CD4-positive, alpha-beta T cell treated with Interleukin-21 for 1 hour (primary cell): ENCODE data around the gene SULT1C3.
"Not testable (repeated sequence)": the region's sequence is repeated elsewhere in the genome, so short reads cannot be mapped to it uniquely, and the experiment has no call there.

Experiments used
- DNase-seq: peaks from one replicate; pipeline ENCODE4 v3.0.0-alpha.2; 2020

Gene SULT1C3

DNA sequence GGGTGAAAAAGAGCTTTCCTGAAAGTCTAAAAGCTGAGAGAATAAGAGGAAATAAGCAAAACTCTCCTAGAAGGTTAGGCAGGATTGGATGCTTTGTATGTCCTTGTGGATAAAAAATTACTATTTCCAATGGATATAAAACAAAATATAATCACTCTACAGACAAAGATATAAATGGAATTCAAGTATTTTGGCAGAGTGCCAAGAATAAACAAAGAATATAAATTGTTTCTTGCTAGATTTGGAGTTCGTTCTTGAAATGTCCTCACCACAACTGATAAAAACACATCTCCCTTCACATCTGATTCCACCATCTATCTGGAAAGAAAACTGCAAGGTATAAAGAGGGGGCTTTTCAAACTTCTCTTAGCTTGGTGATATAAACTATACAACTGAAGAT, 13.3 kb downstream of the SULT1C3 start:
- DNase-seq = no peak

GRCh38 chr2:108257757-108258331, 18.1 kb downstream of the SULT1C3 start:
- no peak for DNase-seq

DNA sequence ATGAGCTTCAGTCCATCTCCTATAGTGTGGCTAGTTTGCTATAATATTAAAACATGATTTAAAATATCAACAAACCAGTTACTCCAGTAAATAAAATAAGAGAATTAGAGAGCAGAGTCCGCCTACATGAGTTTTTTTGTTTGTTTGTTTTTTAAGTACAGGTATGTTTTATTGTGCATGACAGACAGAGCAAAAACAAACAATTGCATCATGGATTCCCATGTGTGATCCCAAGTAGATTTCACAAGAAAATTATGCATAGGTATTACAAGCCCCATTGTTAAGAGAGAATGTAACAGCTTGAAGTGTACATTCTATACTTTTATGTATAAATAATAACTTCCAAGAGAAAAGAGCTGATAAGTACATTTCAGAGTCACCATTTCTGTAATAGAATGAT, 21.0 kb downstream of the SULT1C3 start:
- DNase-seq = no peak

- no peak for DNase-seq
Measured at GRCh38 chr2:108262036-108262435, 22.3 kb downstream of the SULT1C3 start.

- no peak for DNase-seq
Measured at GRCh38 chr2:108263401-108263800, 23.6 kb downstream of the SULT1C3 start.

- DNase-seq = no peak
Measured at GRCh38 chr2:108266218-108266617, 26.4 kb downstream of the SULT1C3 start.

DNA sequence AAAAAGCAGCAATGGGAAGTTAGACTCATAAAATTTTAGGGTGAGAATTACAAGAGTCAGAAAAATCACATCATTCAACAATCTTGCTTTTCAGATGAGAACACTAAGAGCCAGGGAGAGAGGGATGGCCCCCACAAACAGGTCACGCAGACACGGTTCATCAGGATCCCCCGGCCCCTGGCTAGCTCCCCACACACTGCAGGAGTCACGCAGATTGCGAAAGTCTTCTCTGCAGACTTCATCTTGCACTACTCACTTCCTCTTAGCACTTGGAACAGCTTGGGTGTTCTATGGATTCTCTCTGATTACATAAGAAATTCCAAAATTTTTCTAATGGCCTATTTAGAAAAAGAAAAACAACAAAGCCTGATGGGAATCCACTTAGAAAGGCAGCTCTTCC, 27.3 kb downstream of the SULT1C3 start:
- no peak for DNase-seq

GRCh38 chr2:108268001-108268400, 28.2 kb downstream of the SULT1C3 start:
- no peak for DNase-seq

GRCh38 chr2:108270346-108270745, 30.6 kb downstream of the SULT1C3 start:
- DNase-seq = no peak

DNA sequence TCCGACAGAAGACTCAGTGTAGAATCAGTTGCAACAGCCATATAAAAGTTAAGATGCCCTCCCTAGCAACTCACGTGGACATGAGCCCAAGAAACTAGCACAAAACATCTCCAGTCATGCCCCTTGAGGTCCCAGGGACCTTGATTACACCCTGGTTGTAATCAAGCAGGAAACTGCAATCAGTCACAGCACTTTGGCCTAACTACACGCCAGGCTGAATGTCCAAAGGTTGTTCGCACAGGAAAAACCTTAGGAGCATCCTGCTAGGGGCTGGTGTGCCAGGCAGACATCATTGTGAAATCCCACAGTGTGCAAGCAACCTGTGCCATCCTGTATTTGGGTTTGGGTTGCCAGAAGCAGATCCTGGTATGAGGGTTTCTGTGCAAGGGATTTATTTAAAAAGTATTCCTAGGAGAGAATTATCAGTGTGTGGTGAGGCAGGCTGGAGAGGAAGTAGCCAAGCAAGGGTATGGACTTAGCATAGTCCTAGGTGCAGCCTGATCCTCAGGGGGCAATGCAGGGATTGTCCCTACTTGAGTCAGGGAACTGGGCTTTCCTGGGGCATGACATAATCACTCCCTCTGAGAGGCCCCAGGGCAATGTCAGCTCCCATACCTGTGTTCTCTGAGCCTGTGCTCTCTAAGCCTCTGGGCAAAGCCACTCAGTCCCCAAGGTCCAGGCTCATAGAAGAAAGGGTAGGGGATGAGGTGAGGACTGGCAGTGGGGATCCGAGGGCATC, 31.2 kb downstream of the SULT1C3 start:
- DNase-seq = no peak

DNA sequence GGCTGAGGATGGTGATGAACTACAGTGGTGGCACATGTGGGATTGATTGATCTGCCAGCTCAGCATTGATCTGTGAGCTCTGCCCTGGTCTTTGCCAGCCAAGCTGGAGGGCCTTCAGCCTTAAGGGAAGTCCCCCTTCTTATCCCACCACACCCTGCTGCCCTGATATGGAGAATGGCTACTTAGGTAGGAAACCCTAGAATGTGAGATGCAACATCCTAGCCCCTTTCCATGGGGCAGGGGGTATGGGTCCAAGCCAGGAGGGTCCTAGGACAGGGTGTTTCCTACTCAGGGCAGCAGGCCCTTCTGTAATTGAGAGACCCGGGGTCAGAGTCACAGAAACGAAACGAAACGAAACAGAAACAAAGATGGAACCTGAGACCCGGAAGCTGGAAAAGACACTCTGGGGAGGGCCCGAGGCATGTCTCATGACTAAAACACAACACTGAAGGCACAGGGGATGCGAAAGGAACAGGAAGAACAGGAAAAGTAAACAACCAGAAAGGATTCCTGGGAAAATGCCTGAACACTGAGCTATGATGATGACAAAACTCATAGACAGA, 32.0 kb downstream of the SULT1C3 start:
- no peak for DNase-seq

DNA sequence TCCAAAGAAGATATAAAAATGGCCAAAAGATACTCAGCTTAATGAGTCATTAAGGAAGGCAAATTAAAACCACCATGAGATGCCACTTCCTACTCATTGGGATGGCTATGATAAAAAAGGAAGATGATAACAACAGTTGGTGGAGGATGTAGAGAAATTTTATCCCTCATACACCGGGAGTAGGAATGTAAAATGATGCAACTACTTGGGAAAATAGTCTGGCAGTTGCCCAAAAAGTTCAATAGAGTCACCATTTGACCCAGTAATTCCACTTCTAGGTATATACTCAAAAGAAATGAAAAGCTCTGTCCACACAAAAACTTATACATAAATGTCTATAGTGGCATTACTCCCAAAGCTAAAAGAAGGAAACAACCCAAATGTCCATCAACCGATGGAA, 38.9 kb downstream of the SULT1C3 start:
- DNase-seq = no peak

GRCh38 chr2:108279468-108279867, 39.7 kb downstream of the SULT1C3 start:
- no peak for DNase-seq

DNA sequence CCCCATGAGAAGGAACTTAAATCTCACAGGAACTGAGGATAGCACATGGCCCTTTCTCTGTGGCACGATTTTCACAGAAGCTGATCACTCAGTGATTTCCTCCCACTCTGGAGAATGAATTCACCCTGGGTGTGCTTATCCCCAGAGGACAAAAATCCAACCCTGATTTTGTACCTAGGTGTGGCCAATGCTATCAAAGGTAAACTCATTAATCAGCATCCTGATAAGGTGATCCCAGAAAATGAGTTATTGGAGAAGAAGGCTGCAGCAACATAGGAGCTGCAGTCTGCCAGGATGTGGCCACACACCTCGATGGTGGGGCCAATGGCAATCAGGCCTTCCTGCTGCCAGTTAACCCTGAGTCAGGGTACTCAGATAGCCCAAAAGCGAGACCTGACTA, 40.7 kb downstream of the SULT1C3 start:
- DNase-seq = no peak

GRCh38 chr2:108284566-108284965, 44.8 kb downstream of the SULT1C3 start:
- DNase-seq = not testable (repeated sequence)

DNA sequence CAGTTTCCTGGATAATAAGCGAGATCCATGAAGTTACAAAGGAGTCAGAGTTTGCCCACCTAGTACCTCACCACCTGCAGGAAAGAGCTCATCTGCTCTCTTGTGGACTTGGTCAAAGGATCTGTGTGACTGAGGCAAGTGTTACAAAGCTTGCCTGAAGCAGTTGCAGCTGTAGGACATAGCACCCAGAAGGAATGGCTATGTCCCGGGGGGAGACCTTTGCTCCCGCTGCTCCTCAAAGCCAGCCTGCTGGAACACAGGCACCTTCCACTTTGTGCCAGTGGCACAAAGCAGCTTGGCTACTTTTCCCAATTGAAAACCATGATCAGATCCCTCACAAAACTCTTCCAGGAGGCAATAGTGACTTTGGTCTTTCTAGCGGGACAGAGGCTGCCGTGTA, 45.8 kb downstream of the SULT1C3 start:
- no peak for DNase-seq

DNA sequence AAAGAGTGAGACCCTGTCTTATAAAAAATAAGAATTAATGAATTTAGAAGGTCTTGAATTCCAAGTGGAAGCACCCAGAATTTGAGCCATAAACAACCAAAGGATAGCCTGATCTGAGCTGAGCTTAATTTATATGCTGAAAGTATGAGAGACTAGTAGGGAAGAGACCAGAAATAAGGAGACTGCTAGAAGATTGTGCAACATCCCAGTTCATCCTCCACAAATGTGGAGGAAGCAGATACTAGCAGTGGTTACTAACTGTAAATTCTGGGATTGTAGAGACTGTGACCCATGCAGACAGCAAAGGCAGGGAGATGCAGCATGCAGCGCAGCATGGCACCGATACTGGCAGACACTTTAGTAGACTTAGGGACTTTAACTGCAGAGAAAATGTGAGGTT, 47.4 kb downstream of the SULT1C3 start:
- DNase-seq = no peak

DNA sequence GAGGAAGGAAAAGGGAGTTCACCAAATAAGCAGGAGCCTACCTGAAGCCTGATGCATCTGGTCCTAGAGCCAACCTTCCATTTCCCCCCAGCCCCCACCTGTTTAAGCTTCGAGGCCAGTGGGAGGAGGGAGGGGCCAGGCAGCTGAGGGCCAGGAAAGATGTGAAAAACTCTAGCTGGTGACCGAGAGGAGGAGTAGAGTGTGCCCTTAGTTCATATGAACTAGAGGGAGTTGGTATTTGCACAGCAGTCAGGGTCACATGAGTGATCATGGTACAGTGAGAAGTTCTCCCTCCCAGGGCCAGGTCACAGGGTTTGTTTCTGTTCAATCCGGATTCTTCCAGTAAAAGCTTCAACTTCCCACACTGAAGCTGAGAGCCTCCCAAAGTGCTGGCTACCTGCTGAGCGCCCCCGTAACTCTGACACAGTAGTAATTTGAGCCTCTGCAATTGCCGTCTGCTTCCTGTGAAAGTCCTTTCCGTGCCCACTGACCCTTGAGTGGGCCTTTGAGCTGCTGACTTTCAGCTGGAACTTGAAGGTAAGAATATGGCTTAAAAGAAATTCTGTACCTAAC, 48.9 kb downstream of the SULT1C3 start, which contains the start of gene SULT1C2:
SULT1C2 (plus strand) TSS at position 362 of the 573 bp plus-strand sequence. CDS start 4,773 bp downstream, outside the sequence.
- DNase-seq = no peak

DNA sequence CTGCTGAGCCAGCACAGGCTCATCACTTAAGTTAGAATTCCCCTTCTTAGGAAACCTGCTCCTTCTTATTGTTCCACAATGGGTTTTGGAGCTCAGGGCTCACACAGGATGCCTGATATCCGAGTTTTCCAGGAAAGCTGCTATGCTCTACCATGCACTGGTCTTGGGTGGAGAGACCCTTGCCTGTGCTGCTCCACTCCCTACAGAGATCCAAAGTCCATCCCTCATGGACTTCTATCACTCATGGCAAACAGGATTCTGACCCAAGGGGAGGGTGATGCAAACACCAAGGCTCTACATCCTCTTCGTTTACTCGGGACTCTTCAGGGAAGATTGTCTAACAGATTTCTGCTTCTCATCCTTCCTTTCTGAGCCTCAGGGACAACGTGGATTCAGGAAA, 54.1 kb downstream of the SULT1C3 start:
- DNase-seq = no peak

DNA sequence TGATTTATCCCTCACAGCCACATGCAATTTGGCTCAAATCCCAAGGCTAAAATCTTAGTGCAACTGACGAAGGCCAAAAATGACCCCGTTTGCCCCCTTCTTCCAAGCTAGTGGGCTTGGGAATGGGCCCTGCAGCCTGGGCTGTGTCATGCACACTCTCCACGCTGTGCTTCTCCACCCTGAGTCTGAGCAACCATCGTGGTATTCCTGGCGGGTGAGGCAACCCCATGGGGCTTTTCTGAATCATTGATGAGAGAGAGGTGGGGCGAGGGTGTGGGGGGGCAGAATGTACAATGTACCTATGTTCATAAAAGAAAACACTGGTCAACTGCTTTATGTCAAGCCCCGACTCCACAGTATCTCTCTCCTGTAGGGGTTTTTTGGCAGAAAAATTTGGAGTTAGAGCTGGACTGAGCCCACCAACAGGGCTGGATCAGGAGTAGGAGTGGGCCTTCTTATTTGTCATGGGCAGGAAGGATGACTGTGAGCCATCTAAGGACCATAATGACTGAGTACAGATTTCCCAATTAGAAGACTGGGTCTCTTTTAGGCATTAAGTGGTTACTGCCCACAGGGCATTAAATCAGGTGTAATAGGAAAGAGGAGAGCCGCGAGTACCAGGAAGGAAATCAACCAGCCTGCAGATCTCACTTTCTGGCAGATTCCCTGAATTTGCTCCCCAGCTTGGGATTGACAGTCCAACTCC, 57.8 kb downstream of the SULT1C3 start:
- no peak for DNase-seq

- no peak for DNase-seq
Measured at GRCh38 chr2:108301558-108301957, 61.8 kb downstream of the SULT1C3 start.

DNA sequence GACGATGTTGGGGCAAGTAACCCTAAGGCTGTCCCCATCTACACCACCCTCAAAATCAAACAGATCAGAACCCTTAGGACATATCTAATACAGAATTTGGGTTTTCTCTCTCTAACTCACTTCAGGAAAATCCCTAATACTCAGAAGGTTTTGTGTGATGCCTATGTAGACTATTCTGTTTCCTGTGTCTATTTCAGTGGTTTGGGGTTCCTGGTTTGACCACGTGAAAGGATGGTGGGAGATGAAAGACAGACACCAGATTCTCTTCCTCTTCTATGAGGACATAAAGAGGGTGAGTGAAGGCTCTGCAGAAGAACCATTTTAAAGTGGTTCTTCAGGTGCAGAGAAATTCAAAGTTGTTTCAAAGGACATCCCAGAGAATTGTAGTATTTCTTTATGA, 65.2 kb downstream of the SULT1C3 start:
- DNase-seq = no peak

DNA sequence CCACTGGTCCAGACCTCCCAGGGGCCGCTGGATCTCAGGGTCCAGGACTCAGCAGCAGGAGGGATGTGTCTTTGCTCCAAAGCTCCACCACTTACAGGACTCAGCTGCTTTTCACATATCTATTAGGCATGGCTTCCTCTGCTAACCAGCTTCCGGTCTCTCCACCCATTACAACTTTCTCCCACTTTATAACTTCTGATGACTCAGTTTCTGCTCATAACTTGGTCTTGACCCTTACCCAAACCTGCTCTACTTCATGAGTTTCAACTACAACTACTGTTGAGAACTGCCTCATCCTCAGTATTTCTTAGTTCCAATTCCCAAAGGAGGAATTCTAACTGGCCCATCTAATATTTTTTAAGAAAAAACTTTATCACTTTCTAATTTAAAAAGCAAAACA, 66.1 kb downstream of the SULT1C3 start:
- no peak for DNase-seq
